ENCODE results near the gene UBQLN4.

The UBQLN4 gene

DNA sequence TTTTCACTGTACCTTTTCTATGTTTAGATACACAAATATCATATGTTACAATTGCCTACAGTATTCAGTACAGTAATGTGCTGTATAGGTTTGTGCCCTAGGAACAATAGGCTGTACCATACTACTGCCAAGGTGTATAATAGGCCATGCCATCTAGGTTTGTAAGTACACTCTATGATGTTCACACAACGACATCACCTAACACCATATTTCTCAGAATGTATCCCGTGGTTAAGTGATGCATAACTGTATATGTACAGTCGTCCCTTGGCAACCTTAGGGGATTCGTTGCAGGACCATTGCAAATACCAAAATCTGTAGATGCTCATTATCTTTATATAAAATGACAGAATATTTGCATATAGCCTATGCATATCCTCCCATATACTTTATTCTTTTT is 27.0 kb downstream of the UBQLN4 start:
- ChIA-PET CTCF (interaction anchor here (0.6 to 1.8 kb wide), 9 partner anchors 11 to 40 kb away, joined by 3 to 7 read pairs (median 5); partner anchors contain the start of gene LAMTOR2), POLR2A (no interaction called here)
- no peak overlapping the region for H3K27ac ChIP-seq (ENCODE audit: extremely low read depth, low read depth, low read length)
- H3K4me3 ChIP-seq (ENCODE audit: low read depth, low read length) = no peak overlapping the region
- H3K4me1 ChIP-seq (ENCODE audit: control insufficient read depth, insufficient read depth, low read length) = no peaks in the 10 kb centered on the region
- no peaks in the 10 kb centered on the region for H3K36me3 ChIP-seq (ENCODE audit: control insufficient read depth in 2 of 2, insufficient read depth in 1 of 2, low read length in 2 of 2)
- TF ChIP-seq ZNF274 (IDR thresholded peaks at IDR 0.05; ENCODE audit: low read length) (no peak), ZNF274 (tag by site-specific recombination; IDR thresholded peaks at IDR 0.05; ENCODE audit: borderline replicate concordance) (no peak), ZNF660 (tag by site-specific recombination; IDR thresholded peaks at IDR 0.05) (no peak), ZNF560 (tag by site-specific recombination; IDR thresholded peaks at IDR 0.05; ENCODE audit: borderline replicate concordance) (no peak), ZNF114 (tag by site-specific recombination; IDR thresholded peaks at IDR 0.05) (no peak), ZNF202 (tag by site-specific recombination; IDR thresholded peaks at IDR 0.05; ENCODE audit: borderline replicate concordance) (no peak), ZFHX2 (tag by site-specific recombination; conservative IDR thresholded peaks at IDR 0.05) (no peak), ZNF354C (tag by site-specific recombination; IDR thresholded peaks at IDR 0.05; ENCODE audit: borderline replicate concordance, low read depth) (no peak), EGR2 (tag by site-specific recombination; IDR thresholded peaks at IDR 0.05; ENCODE audit: low read depth) (no peak), ZNF394 (tag by site-specific recombination; IDR thresholded peaks at IDR 0.05; ENCODE audit: borderline replicate concordance) (no peak), YY1 (tag by site-specific recombination; IDR thresholded peaks at IDR 0.05) (no peak), ZNF544 (tag by site-specific recombination; IDR thresholded peaks at IDR 0.05) (no peak), KLF1 (tag by site-specific recombination; IDR thresholded peaks at IDR 0.05) (no peak), ZNF10 (tag by site-specific recombination; IDR thresholded peaks at IDR 0.05) (no peak), ZNF658 (tag by site-specific recombination; IDR thresholded peaks at IDR 0.05) (no peak)
- TF ChIP-seq, protein P1, sequence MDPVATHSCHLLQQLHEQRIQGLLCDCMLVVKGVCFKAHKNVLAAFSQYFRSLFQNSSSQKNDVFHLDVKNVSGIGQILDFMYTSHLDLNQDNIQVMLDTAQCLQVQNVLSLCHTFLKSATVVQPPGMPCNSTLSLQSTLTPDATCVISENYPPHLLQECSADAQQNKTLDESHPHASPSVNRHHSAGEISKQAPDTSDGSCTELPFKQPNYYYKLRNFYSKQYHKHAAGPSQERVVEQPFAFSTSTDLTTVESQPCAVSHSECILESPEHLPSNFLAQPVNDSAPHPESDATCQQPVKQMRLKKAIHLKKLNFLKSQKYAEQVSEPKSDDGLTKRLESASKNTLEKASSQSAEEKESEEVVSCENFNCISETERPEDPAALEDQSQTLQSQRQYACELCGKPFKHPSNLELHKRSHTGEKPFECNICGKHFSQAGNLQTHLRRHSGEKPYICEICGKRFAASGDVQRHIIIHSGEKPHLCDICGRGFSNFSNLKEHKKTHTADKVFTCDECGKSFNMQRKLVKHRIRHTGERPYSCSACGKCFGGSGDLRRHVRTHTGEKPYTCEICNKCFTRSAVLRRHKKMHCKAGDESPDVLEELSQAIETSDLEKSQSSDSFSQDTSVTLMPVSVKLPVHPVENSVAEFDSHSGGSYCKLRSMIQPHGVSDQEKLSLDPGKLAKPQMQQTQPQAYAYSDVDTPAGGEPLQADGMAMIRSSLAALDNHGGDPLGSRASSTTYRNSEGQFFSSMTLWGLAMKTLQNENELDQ (tag by site-specific recombination; IDR thresholded peaks at IDR 0.05; ENCODE audit: low read depth) = no peak
- TF ChIP-seq, protein P2, sequence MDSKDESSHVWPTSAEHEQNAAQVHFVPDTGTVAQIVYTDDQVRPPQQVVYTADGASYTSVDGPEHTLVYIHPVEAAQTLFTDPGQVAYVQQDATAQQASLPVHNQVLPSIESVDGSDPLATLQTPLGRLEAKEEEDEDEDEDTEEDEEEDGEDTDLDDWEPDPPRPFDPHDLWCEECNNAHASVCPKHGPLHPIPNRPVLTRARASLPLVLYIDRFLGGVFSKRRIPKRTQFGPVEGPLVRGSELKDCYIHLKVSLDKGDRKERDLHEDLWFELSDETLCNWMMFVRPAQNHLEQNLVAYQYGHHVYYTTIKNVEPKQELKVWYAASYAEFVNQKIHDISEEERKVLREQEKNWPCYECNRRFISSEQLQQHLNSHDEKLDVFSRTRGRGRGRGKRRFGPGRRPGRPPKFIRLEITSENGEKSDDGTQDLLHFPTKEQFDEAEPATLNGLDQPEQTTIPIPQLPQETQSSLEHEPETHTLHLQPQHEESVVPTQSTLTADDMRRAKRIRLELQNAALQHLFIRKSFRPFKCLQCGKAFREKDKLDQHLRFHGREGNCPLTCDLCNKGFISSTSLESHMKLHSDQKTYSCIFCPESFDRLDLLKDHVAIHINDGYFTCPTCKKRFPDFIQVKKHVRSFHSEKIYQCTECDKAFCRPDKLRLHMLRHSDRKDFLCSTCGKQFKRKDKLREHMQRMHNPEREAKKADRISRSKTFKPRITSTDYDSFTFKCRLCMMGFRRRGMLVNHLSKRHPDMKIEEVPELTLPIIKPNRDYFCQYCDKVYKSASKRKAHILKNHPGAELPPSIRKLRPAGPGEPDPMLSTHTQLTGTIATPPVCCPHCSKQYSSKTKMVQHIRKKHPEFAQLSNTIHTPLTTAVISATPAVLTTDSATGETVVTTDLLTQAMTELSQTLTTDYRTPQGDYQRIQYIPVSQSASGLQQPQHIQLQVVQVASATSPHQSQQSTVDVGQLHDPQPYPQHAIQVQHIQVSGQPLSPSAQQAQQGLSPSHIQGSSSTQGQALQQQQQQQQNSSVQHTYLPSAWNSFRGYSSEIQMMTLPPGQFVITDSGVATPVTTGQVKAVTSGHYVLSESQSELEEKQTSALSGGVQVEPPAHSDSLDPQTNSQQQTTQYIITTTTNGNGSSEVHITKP (tag by site-specific recombination; IDR thresholded peaks at IDR 0.05) = no peak
- TF ChIP-seq, protein P3, sequence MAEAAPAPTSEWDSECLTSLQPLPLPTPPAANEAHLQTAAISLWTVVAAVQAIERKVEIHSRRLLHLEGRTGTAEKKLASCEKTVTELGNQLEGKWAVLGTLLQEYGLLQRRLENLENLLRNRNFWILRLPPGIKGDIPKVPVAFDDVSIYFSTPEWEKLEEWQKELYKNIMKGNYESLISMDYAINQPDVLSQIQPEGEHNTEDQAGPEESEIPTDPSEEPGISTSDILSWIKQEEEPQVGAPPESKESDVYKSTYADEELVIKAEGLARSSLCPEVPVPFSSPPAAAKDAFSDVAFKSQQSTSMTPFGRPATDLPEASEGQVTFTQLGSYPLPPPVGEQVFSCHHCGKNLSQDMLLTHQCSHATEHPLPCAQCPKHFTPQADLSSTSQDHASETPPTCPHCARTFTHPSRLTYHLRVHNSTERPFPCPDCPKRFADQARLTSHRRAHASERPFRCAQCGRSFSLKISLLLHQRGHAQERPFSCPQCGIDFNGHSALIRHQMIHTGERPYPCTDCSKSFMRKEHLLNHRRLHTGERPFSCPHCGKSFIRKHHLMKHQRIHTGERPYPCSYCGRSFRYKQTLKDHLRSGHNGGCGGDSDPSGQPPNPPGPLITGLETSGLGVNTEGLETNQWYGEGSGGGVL (tag by site-specific recombination; IDR thresholded peaks at IDR 0.05) = no peak
- TF ChIP-seq, protein P4, sequence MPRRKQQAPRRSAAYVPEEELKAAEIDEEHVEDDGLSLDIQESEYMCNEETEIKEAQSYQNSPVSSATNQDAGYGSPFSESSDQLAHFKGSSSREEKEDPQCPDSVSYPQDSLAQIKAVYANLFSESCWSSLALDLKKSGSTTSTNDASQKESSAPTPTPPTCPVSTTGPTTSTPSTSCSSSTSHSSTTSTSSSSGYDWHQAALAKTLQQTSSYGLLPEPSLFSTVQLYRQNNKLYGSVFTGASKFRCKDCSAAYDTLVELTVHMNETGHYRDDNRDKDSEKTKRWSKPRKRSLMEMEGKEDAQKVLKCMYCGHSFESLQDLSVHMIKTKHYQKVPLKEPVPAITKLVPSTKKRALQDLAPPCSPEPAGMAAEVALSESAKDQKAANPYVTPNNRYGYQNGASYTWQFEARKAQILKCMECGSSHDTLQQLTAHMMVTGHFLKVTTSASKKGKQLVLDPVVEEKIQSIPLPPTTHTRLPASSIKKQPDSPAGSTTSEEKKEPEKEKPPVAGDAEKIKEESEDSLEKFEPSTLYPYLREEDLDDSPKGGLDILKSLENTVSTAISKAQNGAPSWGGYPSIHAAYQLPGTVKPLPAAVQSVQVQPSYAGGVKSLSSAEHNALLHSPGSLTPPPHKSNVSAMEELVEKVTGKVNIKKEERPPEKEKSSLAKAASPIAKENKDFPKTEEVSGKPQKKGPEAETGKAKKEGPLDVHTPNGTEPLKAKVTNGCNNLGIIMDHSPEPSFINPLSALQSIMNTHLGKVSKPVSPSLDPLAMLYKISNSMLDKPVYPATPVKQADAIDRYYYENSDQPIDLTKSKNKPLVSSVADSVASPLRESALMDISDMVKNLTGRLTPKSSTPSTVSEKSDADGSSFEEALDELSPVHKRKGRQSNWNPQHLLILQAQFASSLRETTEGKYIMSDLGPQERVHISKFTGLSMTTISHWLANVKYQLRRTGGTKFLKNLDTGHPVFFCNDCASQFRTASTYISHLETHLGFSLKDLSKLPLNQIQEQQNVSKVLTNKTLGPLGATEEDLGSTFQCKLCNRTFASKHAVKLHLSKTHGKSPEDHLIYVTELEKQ (tag by site-specific recombination; IDR thresholded peaks at IDR 0.05; ENCODE audit: borderline replicate concordance) = no peak
- H3K9me3 ChIP-seq (ENCODE audit: control insufficient read depth, insufficient read depth, low read depth, low read length) = no peaks in the 10 kb centered on the region
